GM19023 (cell line): ENCODE data around the gene DNAJA1.

ENCODE experiments used
- ATAC-seq: cut with Tn5 transposase; IDR thresholded peaks from one replicate; pipeline ENCODE4 v1.9.1; 2021; ENCODE audit warnings: mild to moderate bottlenecking, moderate library complexity; ENCODE audit not compliant: unreplicated experiment

Gene DNAJA1

GRCh38 chr9:33025572-33026342 lies 684 bp downstream of the DNAJA1 start:
- peak; percentile 48 for ATAC-seq

GRCh38 chr9:33029231-33029786 lies 4.2 kb downstream of the DNAJA1 start:
- ATAC-seq, result no peak

GRCh38 chr9:33030285-33030684 lies 5.2 kb downstream of the DNAJA1 start:
- no peak for ATAC-seq

- no peak for ATAC-seq
Observed at GRCh38 chr9:33032292-33032691, 7.2 kb downstream of the DNAJA1 start.

- ATAC-seq, result no peak
Observed at GRCh38 chr9:33032865-33033264, 7.8 kb downstream of the DNAJA1 start.

GRCh38 chr9:33040792-33041431 lies 15.8 kb downstream of the DNAJA1 start:
- ATAC-seq, result no peak

- ATAC-seq, result no peak
Observed at GRCh38 chr9:33041432-33042188, 16.5 kb downstream of the DNAJA1 start.

- no peak for ATAC-seq
Observed at GRCh38 chr9:33042473-33042872, 17.4 kb downstream of the DNAJA1 start.

GRCh38 chr9:33043671-33044070 lies 18.6 kb downstream of the DNAJA1 start:
- ATAC-seq, result peak; percentile 9

- peak; percentile 80 for ATAC-seq
Observed at GRCh38 chr9:33044162-33044673, 19.1 kb downstream of the DNAJA1 start.

- ATAC-seq, result no peak
Observed at GRCh38 chr9:33044677-33045282, 19.7 kb downstream of the DNAJA1 start.

- ATAC-seq, result no peak
Observed at GRCh38 chr9:33046061-33046460, 21.0 kb downstream of the DNAJA1 start.

- ATAC-seq, result no peak
Observed at GRCh38 chr9:33048054-33048465, 23.0 kb downstream of the DNAJA1 start.

- ATAC-seq, result no peak
Observed at GRCh38 chr9:33049680-33050361, 24.7 kb downstream of the DNAJA1 start.

GRCh38 chr9:33051144-33051543 lies 26.1 kb downstream of the DNAJA1 start:
- no peak for ATAC-seq

- peak; percentile 70 for ATAC-seq
Observed at GRCh38 chr9:33065157-33066076, 40.3 kb downstream of the DNAJA1 start.

- no peak for ATAC-seq
Observed at GRCh38 chr9:33068991-33069390, 43.9 kb downstream of the DNAJA1 start.

GRCh38 chr9:33076046-33077004 lies 51.3 kb downstream of the DNAJA1 start, which contains the start of gene SMU1:
Gene SMU1, minus strand, starts transcription at chr9:33076674. Its CDS starts 66 bp downstream, at chr9:33076608.
- peak; percentile 99 for ATAC-seq
